Panc1 (cell line): ENCODE data around the gene PAQR7. TPM values are rescaled to one million over a fixed set of nuclear protein-coding genes. Genes with fewer than 3 reads are reported as not detected.

Experiments used
- ATAC-seq: fragments of 200-7000 bp; cut with Tn5 transposase; 2 replicates; pipeline ENCODE4 v1.9.1; 2020; ENCODE audit warnings: mild to moderate bottlenecking, moderate library complexity
- BruUV-seq: library from RNA; stranded (reverse); fragments of 400-500 nt; replicated peaks from 2 replicates; lab custom pipeline; 2021; lab: Mats Ljungman, UMichigan
- CTCF ChIA-PET: fragments of 300-600 bp; sonication (Branson Sonifier 250); formaldehyde crosslinking; loops from one replicate; lab custom pipeline; 2022; ENCODE audit warnings: antibody characterized with exemption; lab: Charles Lee
- POLR2A ChIA-PET: fragments of 300-600 bp; sonication (Branson Sonifier 250); formaldehyde crosslinking; loops from one replicate; lab custom pipeline; 2022; ENCODE audit warnings: antibody characterized with exemption; lab: Charles Lee
- DNase-seq: peaks from one replicate; pipeline ENCODE4 v3.0.0-alpha.2; 2010; ENCODE audit warnings: low read depth, low spot score
- H3K27ac ChIP-seq: 2 replicates; pipeline ENCODE4 v1.5.1; 2011; ENCODE audit warnings: mild to moderate bottlenecking, low read length, inconsistent platforms
- H3K27me3 ChIP-seq: fragments of 200-500 bp; sonication (Bioruptor generic); 2 replicates; pipeline ENCODE4 v1.6.0; 2014; ENCODE audit warnings: low read length, inconsistent platforms; ENCODE audit not compliant: control insufficient read depth, insufficient read depth
- H3K36me3 ChIP-seq: fragments of 200-500 bp; sonication (Bioruptor generic); 2 replicates; pipeline ENCODE4 v1.5.1; 2014; ENCODE audit warnings: inconsistent platforms, mild to moderate bottlenecking, low read length, moderate library complexity; ENCODE audit not compliant: control insufficient read depth, insufficient read depth
- H3K4me1 ChIP-seq: 2 replicates; pipeline ENCODE4 v1.5.1; 2011; ENCODE audit warnings: inconsistent platforms, mild to moderate bottlenecking, low read length, moderate library complexity; ENCODE audit not compliant: control insufficient read depth, insufficient read depth
- H3K4me3 ChIP-seq, 2 experiments: 2 replicates each; pipeline ENCODE4 v1.5.1; 2011 to 2012; ENCODE audit warnings: low read depth in 2 of 2, low read length in 2 of 2, mild to moderate bottlenecking in 2 of 2, inconsistent platforms in 1 of 2, moderate library complexity in 1 of 2
- H3K9me3 ChIP-seq: fragments of 200-500 bp; sonication (Bioruptor generic); 2 replicates; pipeline ENCODE4 v1.5.1; 2014; ENCODE audit warnings: low read depth, mild to moderate bottlenecking, inconsistent platforms, low read length, moderate library complexity; ENCODE audit not compliant: control insufficient read depth, insufficient read depth
- POLR2AphosphoS5 ChIP-seq: IDR thresholded peaks from 2 replicates; pipeline ENCODE4 v1.6.1; 2012; ENCODE audit warnings: mild to moderate bottlenecking, low read depth, low read length, moderate library complexity
- SIN3A ChIP-seq: IDR thresholded peaks from 2 replicates; pipeline ENCODE4 v1.6.1; 2012; ENCODE audit warnings: low read depth, mild to moderate bottlenecking, low read length, moderate library complexity, borderline replicate concordance; ENCODE audit not compliant: insufficient read depth
- TCF7L2 ChIP-seq: IDR thresholded peaks from 2 replicates; pipeline ENCODE4 v1.6.1; 2011; ENCODE audit warnings: mild to moderate bottlenecking, low read depth, low read length, inconsistent platforms
- in situ Hi-C: cut with HindIII; loops from 2 replicates; pipeline ENCODE4 v1.10.0; 2016; ENCODE audit warnings: low sequenced_read_pairs, low pct_unique_long_range_greater_than_20kb
- intact Hi-C: fragments of 100-400 bp; cut with micrococcal nuclease; formaldehyde crosslinking; loops from one replicate; pipeline ENCODE4 v1.10.0; 2022; ENCODE audit not compliant: unreplicated experiment
- total RNA-seq: library from RNA; stranded (reverse); gene quantifications from one replicate; pipeline ENCODE4 v1.2.1, GENCODE V29; 2021; ENCODE audit not compliant: unreplicated experiment
- TF ChIP-seq, protein P1 (sequence below): fragments of 450-650 bp; IDR thresholded peaks from 2 replicates; pipeline ENCODE4 v1.5.1; 2017; ENCODE audit warnings: mild to moderate bottlenecking
- TF ChIP-seq, protein P2 (sequence below), 2 experiments: IDR thresholded peaks; 2 replicates each; pipeline ENCODE4 v1.6.1; 2011 to 2012; ENCODE audit warnings: low read depth in 2 of 2, control low read depth in 1 of 2, low read length in 1 of 2, mild to moderate bottlenecking in 1 of 2, moderate library complexity in 1 of 2; ENCODE audit not compliant: insufficient read depth in 1 of 2

PAQR7 gene
- total RNA-seq, 1 experiment from 2014 or later: 30.9 TPM

DNA sequence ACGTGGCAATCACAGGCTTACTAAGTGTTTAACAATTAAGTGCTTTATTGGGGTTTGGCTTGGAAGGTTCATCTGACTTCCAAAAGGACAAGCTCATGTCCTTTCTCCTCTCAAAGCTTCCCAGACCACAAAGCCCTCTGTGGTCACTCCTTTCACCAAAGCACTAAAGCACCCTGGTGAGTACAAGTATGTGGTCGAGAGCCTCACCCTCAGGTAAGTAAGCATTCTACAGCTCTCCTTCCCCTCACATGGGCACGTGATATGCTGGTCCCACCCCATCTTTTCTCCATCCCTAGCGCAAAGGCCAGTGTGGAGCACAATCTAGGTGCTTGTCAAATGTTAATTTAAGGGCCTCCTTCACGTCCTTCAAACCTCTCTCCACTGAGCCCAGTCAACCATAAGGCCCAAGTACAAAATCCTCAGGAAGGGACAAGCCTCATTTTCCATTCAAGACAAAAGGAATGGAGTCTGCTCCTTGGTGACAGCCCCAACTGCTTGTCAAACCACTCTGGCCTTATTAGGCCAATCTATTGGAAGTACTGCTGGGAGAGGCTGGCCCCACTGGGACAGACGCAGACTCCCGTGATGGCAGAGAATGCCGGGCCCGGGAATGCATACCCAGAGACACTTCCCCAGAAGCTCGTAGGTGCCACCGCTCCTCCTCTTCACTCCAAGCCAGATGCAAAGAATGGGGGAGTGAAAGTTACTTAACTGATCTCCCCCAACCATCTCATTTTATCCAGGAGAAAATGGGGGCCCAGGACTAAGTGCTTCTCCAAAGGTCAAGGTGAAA, 22.9 kb upstream of the PAQR7 start (continued):
- no peak for TF ChIP-seq TCF7L2

DNA sequence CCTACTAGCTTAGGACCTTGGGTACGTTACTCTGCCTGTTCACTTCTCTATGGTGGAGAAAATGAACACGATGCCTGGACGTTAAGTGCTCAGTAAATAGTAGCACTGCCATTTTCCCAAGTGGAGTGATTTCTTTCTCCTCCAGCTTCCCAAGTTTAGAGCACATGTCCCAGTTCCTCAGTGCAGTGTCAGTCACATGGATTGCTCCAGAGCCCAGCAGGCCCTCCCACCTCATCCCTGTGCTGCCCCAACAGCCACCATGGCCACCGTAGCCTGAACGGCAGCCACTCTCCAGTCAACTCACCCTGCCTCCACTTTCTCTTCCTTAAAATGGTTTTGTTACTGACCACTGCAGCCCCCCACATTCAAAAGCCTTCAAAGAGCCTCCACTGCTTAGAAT, 22.2 kb upstream of the PAQR7 start:
- TF ChIP-seq, protein P1, sequence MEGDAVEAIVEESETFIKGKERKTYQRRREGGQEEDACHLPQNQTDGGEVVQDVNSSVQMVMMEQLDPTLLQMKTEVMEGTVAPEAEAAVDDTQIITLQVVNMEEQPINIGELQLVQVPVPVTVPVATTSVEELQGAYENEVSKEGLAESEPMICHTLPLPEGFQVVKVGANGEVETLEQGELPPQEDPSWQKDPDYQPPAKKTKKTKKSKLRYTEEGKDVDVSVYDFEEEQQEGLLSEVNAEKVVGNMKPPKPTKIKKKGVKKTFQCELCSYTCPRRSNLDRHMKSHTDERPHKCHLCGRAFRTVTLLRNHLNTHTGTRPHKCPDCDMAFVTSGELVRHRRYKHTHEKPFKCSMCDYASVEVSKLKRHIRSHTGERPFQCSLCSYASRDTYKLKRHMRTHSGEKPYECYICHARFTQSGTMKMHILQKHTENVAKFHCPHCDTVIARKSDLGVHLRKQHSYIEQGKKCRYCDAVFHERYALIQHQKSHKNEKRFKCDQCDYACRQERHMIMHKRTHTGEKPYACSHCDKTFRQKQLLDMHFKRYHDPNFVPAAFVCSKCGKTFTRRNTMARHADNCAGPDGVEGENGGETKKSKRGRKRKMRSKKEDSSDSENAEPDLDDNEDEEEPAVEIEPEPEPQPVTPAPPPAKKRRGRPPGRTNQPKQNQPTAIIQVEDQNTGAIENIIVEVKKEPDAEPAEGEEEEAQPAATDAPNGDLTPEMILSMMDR: no peak
- no peak overlapping the region for H3K27ac ChIP-seq
- no peak for ATAC-seq
- ChIA-PET POLR2A (no interaction called here), CTCF (interaction anchor here (4.2 kb wide), 1 partner anchor 100 kb away, joined by 56 read pairs; the partner anchor contains the start of gene PAFAH2)
- peaks cover 30% of the 10 kb centered on the region for H3K4me1 ChIP-seq
- H3K9me3 ChIP-seq: no peaks in the 10 kb centered on the region
- DNase-seq: no peak
- intact Hi-C loops (no loop called here), in situ Hi-C loops (loop anchor here (5.0 kb wide), 1 partner anchor 100 kb away; the partner anchor contains the start of gene PAFAH2)
- H3K36me3 ChIP-seq: peaks cover 34% of the 10 kb centered on the region
- H3K27me3 ChIP-seq: no peaks in the 10 kb centered on the region
- no peak overlapping the region for H3K4me3 ChIP-seq
- BruUV-seq: no TSS peak

DNA sequence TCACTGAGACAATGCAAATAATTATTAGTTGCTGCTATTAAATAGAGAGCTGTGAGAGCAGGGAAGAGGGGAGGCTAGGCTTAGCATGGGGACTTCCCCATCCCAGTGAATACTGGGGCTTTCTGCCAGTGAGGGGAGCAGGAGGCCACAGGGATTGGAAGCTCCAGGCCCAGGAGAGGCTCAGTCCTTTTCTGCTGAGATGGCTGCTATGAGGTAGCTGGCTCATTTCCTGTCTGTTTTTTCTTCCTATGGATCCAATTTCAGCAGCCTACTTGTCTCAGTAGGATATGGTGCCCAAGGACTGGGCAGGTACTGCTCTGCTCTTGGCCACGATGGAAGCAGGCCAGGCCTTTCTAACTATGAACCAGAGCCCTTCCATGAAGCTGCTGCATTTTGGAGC, 20.8 kb upstream of the PAQR7 start:
- no peak for DNase-seq
- H3K9me3 ChIP-seq: no peaks in the 10 kb centered on the region
- H3K4me1 ChIP-seq: peaks cover 43% of the 10 kb centered on the region
- no peaks in the 10 kb centered on the region for H3K27me3 ChIP-seq
- TF ChIP-seq, protein P2, sequence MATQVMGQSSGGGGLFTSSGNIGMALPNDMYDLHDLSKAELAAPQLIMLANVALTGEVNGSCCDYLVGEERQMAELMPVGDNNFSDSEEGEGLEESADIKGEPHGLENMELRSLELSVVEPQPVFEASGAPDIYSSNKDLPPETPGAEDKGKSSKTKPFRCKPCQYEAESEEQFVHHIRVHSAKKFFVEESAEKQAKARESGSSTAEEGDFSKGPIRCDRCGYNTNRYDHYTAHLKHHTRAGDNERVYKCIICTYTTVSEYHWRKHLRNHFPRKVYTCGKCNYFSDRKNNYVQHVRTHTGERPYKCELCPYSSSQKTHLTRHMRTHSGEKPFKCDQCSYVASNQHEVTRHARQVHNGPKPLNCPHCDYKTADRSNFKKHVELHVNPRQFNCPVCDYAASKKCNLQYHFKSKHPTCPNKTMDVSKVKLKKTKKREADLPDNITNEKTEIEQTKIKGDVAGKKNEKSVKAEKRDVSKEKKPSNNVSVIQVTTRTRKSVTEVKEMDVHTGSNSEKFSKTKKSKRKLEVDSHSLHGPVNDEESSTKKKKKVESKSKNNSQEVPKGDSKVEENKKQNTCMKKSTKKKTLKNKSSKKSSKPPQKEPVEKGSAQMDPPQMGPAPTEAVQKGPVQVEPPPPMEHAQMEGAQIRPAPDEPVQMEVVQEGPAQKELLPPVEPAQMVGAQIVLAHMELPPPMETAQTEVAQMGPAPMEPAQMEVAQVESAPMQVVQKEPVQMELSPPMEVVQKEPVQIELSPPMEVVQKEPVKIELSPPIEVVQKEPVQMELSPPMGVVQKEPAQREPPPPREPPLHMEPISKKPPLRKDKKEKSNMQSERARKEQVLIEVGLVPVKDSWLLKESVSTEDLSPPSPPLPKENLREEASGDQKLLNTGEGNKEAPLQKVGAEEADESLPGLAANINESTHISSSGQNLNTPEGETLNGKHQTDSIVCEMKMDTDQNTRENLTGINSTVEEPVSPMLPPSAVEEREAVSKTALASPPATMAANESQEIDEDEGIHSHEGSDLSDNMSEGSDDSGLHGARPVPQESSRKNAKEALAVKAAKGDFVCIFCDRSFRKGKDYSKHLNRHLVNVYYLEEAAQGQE (IDR thresholded peaks at IDR 0.05; ENCODE audit: insufficient read depth in 1 of 2, low read depth in 2 of 2, low read length in 1 of 2): no peak
- TF ChIP-seq POLR2AphosphoS5 (no peak), TCF7L2 (no peak), SIN3A (no peak)
- TF ChIP-seq, protein P1: no peak
- ChIA-PET CTCF (interaction anchor here (1.5 to 4.2 kb wide), 3 partner anchors 26 to 108 kb away, joined by 4 to 56 read pairs (median 5); partner anchors contain the start of gene PAFAH2), POLR2A (interaction anchor here (0.6 kb wide), 2 partner anchors 74 to 102 kb away, joined by 4 to 11 read pairs; no protein-coding TSS in a partner anchor)
- intact Hi-C loops (no loop called here), in situ Hi-C loops (loop anchor here (5.0 kb wide), 1 partner anchor 101 kb away; the partner anchor contains the start of gene PAFAH2)
- no peak overlapping the region for H3K4me3 ChIP-seq
- ATAC-seq: peak; percentile 7; the same call in 1 of the 2 replicates
- H3K27ac ChIP-seq: peak overlapping the region; percentile 74
- peaks cover 21% of the 10 kb centered on the region for H3K36me3 ChIP-seq
- BruUV-seq: no TSS peak
